SK-N-SH treated with all-trans-retinoic acid at 6 μM for 48 hours (cell line): ENCODE results near the gene CEP43.
A peak's percentile ranks its signal among the peaks of the same experiment; 100 is the strongest.
"Not testable (repeated sequence)": the region's sequence is repeated elsewhere in the genome, so short reads cannot be mapped to it uniquely, and the experiment has no call there.

ENCODE experiments used
- ATAC-seq: fragments of 200-7000 bp; cut with Tn5 transposase; 3 replicates; pipeline ENCODE4 v1.9.1; 2020; ENCODE audit warnings: mild to moderate bottlenecking, moderate library complexity
- ARNTL ChIP-seq: fragments of 450-650 bp; formaldehyde crosslinking; IDR thresholded peaks from 2 replicates; pipeline ENCODE4 v1.5.0; 2020; ENCODE audit warnings: low read depth, mild to moderate bottlenecking, moderate library complexity, borderline replicate concordance
- BACH2 ChIP-seq: fragments of 250-450 bp; sonication (Bioruptor Pico); IDR thresholded peaks from 2 replicates; pipeline ENCODE4 v1.9.0; 2021; ENCODE audit warnings: mild to moderate bottlenecking, borderline replicate concordance
- CSDC2 ChIP-seq: fragments of 250-450 bp; sonication (Bioruptor Pico); IDR thresholded peaks from 2 replicates; pipeline ENCODE4 v1.5.0; 2020; ENCODE audit warnings: mild to moderate bottlenecking, moderate library complexity
- ESRRG ChIP-seq: fragments of 250-450 bp; sonication (Bioruptor Pico); IDR thresholded peaks from 2 replicates; pipeline ENCODE4 v1.6.1; 2021; ENCODE audit warnings: mild to moderate bottlenecking
- GLIS3 ChIP-seq: fragments of 250-450 bp; sonication (Bioruptor Pico); IDR thresholded peaks from 2 replicates; pipeline ENCODE4 v1.5.0; 2020; ENCODE audit warnings: mild to moderate bottlenecking, moderate library complexity
- ISL1 ChIP-seq: fragments of 250-450 bp; sonication (Bioruptor Pico); IDR thresholded peaks from 2 replicates; pipeline ENCODE4 v2.1.2; 2022; ENCODE audit warnings: mild to moderate bottlenecking, moderate library complexity
- OSR1 ChIP-seq: fragments of 250-450 bp; sonication (Bioruptor Pico); IDR thresholded peaks from 2 replicates; pipeline ENCODE4 v1.8.0; 2022; ENCODE audit warnings: moderate library complexity, mild to moderate bottlenecking, inconsistent platforms
- PPARA ChIP-seq: fragments of 250-450 bp; sonication (Bioruptor Pico); IDR thresholded peaks from 2 replicates; pipeline ENCODE4 v1.5.0; 2020; ENCODE audit warnings: mild to moderate bottlenecking, borderline replicate concordance
- RARB ChIP-seq: fragments of 250-450 bp; sonication (Bioruptor Pico); IDR thresholded peaks from 2 replicates; pipeline ENCODE4 v1.8.0; 2021; ENCODE audit warnings: mild to moderate bottlenecking, moderate library complexity
- SNAI2 ChIP-seq: fragments of 250-450 bp; sonication (Bioruptor Pico); IDR thresholded peaks from 2 replicates; pipeline ENCODE4 v1.5.0; 2020; ENCODE audit warnings: mild to moderate bottlenecking, moderate library complexity
- TCF4 ChIP-seq: fragments of 250-450 bp; sonication (Bioruptor Pico); IDR thresholded peaks from 2 replicates; pipeline ENCODE4 v1.8.0; 2021; ENCODE audit warnings: mild to moderate bottlenecking, moderate library complexity, borderline replicate concordance
- ZFP3 ChIP-seq: fragments of 250-450 bp; sonication (Bioruptor Pico); IDR thresholded peaks from 2 replicates; pipeline ENCODE4 v1.5.0; 2020; ENCODE audit warnings: mild to moderate bottlenecking, moderate library complexity
- ZFP30 ChIP-seq: fragments of 450-650 bp; formaldehyde crosslinking; IDR thresholded peaks from 2 replicates; pipeline ENCODE4 v1.5.0; 2022; ENCODE audit warnings: mild to moderate bottlenecking, moderate library complexity
- ZNF565 ChIP-seq: fragments of 450-650 bp; formaldehyde crosslinking; conservative IDR thresholded peaks from 2 replicates; pipeline ENCODE4 v1.5.0; 2020; ENCODE audit warnings: low read depth, mild to moderate bottlenecking, moderate library complexity
- ZNF8 ChIP-seq: fragments of 450-650 bp; formaldehyde crosslinking; IDR thresholded peaks from 2 replicates; pipeline ENCODE4 v1.5.0; 2020; ENCODE audit warnings: mild to moderate bottlenecking, moderate library complexity
- TF ChIP-seq, protein P1 (sequence below): fragments of 250-450 bp; sonication (Bioruptor Pico); IDR thresholded peaks from 2 replicates; pipeline ENCODE4 v1.8.0; 2021; ENCODE audit warnings: low read depth, mild to moderate bottlenecking, moderate library complexity, borderline replicate concordance
- TF ChIP-seq, protein P2 (sequence below): fragments of 250-450 bp; sonication (Bioruptor Pico); IDR thresholded peaks from 2 replicates; pipeline ENCODE4 v1.8.0; 2020; ENCODE audit warnings: mild to moderate bottlenecking, moderate library complexity, borderline replicate concordance
- TF ChIP-seq, protein P3 (sequence below): fragments of 250-450 bp; sonication (Bioruptor Pico); IDR thresholded peaks from 2 replicates; pipeline ENCODE4 v1.5.1; 2021; ENCODE audit warnings: mild to moderate bottlenecking, moderate library complexity
- TF ChIP-seq, protein P4 (sequence below): fragments of 250-450 bp; sonication (Bioruptor Pico); IDR thresholded peaks from 2 replicates; pipeline ENCODE4 v1.5.1; 2020; ENCODE audit warnings: low read depth, mild to moderate bottlenecking, moderate library complexity

Gene CEP43, protein sequence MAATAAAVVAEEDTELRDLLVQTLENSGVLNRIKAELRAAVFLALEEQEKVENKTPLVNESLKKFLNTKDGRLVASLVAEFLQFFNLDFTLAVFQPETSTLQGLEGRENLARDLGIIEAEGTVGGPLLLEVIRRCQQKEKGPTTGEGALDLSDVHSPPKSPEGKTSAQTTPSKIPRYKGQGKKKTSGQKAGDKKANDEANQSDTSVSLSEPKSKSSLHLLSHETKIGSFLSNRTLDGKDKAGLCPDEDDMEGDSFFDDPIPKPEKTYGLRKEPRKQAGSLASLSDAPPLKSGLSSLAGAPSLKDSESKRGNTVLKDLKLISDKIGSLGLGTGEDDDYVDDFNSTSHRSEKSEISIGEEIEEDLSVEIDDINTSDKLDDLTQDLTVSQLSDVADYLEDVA

DNA sequence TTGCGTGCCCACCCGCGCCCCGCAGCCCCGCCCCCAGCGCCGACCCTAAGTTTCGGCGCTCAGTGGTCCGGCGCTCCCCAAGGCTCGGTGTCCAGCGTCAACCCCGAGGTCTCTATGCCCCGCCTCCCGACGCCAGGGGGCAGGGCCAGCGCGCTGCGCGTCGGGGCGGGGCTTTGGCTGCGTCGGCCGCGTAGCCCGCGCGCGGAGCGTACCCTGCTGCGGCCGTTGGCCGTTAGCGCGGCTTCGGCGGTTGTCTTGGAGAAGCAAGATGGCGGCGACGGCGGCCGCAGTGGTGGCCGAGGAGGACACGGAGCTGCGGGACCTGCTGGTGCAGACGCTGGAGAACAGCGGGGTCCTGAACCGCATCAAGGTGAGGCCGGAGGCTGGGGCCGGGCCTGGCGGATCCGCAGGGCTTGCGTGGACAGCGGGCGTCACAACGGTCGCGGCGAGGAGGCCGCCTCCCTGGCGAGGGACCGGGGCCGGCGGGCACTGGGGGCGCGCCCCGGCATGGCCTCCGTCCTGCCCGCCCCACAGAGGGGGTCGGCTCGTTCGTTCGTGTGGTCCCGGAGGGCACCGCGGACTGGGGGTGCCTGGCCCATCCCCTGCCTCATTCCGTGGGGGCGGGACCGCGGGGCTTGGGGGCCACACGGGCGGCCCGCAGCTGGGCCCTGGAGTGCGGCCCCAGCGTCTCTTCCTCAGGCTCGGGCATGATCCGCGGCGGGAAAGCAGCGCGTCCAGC, at the start of gene CEP43:
Gene CEP43 (plus strand): TSS at position 253 of the 739 bp plus-strand sequence. CDS start 16 bp downstream, at position 269.
- ATAC-seq, result peak; percentile 90
- no peak for TF ChIP-seq SNAI2 (CRISPR knock-in tag)
- TF ChIP-seq OSR1 (CRISPR knock-in tag), result no peak
- no peak for TF ChIP-seq ZNF8 (CRISPR knock-in tag)

DNA sequence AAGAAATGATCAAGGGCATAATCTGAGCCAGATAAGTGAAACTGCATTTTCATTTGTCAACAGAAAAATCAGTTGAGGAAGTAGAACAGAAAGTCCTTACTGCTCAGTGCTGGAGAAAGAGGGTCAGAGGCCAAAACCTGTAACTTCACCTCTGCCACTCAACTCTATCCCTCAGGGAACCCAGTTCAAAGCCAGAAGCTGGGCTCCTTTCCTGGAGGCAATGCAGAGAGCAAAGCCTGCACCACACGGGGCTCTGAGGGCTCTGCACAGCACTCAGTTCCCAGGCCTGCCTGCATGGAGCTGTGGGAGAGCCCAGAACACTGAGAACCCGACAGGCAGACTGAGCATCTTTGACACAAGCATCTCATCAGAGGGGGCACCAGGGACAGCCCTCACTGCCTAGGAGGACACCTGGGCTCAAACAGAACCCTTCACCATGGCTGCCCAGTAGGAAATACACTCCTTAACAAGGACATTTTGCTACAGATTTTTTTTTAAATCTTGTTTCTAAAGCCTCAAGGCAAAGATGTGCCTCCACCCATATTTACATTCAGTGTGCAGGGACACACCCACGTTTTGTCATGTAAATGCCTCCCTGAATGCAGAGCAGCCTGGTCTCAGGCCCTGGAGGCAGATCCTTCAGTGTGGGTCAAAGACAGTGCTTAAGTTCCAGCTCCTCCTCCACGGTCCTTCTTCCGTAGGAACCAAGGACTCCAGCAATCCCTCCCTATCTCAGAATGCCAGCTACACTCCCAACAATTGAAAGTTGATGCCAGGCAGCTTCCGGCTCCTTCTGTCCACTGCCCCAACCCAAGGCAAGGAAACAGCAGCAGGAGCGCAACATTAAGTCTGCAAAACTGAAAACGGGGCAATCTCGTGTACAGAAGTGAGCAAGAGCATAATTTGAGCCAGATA, 49.4 kb upstream of the CEP43 start:
- TF ChIP-seq ZFP3 (no peak), ZNF565 (CRISPR knock-in tag) (no peak), RARB (CRISPR knock-in tag) (no peak), PPARA (CRISPR knock-in tag) (no peak), BACH2 (CRISPR knock-in tag) (no peak), CSDC2 (CRISPR knock-in tag) (no peak), GLIS3 (no peak), TCF4 (CRISPR knock-in tag) (no peak), ISL1 (CRISPR knock-in tag) (no peak), ZNF8 (CRISPR knock-in tag) (no peak), ZFP30 (no peak), ARNTL (CRISPR knock-in tag) (no peak)
- TF ChIP-seq, protein P1, sequence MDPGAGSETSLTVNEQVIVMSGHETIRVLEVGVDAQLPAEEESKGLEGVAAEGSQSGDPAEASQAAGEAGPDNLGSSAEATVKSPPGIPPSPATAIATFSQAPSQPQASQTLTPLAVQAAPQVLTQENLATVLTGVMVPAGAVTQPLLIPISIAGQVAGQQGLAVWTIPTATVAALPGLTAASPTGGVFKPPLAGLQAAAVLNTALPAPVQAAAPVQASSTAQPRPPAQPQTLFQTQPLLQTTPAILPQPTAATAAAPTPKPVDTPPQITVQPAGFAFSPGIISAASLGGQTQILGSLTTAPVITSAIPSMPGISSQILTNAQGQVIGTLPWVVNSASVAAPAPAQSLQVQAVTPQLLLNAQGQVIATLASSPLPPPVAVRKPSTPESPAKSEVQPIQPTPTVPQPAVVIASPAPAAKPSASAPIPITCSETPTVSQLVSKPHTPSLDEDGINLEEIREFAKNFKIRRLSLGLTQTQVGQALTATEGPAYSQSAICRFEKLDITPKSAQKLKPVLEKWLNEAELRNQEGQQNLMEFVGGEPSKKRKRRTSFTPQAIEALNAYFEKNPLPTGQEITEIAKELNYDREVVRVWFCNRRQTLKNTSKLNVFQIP, result no peak
- TF ChIP-seq, protein P2, sequence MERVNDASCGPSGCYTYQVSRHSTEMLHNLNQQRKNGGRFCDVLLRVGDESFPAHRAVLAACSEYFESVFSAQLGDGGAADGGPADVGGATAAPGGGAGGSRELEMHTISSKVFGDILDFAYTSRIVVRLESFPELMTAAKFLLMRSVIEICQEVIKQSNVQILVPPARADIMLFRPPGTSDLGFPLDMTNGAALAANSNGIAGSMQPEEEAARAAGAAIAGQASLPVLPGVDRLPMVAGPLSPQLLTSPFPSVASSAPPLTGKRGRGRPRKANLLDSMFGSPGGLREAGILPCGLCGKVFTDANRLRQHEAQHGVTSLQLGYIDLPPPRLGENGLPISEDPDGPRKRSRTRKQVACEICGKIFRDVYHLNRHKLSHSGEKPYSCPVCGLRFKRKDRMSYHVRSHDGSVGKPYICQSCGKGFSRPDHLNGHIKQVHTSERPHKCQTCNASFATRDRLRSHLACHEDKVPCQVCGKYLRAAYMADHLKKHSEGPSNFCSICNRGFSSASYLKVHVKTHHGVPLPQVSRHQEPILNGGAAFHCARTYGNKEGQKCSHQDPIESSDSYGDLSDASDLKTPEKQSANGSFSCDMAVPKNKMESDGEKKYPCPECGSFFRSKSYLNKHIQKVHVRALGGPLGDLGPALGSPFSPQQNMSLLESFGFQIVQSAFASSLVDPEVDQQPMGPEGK, result no peak
- TF ChIP-seq, protein P3, sequence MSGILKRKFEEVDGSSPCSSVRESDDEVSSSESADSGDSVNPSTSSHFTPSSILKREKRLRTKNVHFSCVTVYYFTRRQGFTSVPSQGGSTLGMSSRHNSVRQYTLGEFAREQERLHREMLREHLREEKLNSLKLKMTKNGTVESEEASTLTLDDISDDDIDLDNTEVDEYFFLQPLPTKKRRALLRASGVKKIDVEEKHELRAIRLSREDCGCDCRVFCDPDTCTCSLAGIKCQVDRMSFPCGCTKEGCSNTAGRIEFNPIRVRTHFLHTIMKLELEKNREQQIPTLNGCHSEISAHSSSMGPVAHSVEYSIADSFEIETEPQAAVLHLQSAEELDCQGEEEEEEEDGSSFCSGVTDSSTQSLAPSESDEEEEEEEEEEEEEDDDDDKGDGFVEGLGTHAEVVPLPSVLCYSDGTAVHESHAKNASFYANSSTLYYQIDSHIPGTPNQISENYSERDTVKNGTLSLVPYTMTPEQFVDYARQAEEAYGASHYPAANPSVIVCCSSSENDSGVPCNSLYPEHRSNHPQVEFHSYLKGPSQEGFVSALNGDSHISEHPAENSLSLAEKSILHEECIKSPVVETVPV (CRISPR knock-in tag), result no peak
- no peak for ATAC-seq

DNA sequence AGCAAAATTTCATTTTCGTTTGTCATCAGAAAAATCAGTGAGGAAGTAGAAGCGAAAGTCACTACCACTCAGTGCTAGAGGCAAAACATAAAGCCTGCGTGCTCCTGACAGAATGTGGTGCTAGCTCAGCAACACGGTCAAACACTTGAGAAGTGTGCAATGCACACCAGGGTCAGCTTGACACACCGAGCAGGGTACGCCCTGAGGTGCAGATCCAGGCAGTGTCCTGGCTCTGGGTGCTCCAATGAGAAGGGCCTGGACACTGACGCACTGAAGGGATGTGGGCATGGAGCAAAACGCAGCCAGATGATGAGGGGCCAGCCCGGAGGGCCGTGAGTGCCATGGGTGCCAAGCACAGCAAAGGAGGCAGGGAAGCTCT, 48.8 kb upstream of the CEP43 start:
- TF ChIP-seq CSDC2 (CRISPR knock-in tag), result no peak
- TF ChIP-seq, protein P4, sequence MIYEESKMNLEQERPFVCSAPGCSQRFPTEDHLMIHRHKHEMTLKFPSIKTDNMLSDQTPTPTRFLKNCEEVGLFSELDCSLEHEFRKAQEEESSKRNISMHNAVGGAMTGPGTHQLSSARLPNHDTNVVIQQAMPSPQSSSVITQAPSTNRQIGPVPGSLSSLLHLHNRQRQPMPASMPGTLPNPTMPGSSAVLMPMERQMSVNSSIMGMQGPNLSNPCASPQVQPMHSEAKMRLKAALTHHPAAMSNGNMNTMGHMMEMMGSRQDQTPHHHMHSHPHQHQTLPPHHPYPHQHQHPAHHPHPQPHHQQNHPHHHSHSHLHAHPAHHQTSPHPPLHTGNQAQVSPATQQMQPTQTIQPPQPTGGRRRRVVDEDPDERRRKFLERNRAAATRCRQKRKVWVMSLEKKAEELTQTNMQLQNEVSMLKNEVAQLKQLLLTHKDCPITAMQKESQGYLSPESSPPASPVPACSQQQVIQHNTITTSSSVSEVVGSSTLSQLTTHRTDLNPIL (CRISPR knock-in tag), result no peak
- TF ChIP-seq ESRRG (CRISPR knock-in tag), result no peak
- TF ChIP-seq PPARA (CRISPR knock-in tag), result no peak
- no peak for ATAC-seq

DNA sequence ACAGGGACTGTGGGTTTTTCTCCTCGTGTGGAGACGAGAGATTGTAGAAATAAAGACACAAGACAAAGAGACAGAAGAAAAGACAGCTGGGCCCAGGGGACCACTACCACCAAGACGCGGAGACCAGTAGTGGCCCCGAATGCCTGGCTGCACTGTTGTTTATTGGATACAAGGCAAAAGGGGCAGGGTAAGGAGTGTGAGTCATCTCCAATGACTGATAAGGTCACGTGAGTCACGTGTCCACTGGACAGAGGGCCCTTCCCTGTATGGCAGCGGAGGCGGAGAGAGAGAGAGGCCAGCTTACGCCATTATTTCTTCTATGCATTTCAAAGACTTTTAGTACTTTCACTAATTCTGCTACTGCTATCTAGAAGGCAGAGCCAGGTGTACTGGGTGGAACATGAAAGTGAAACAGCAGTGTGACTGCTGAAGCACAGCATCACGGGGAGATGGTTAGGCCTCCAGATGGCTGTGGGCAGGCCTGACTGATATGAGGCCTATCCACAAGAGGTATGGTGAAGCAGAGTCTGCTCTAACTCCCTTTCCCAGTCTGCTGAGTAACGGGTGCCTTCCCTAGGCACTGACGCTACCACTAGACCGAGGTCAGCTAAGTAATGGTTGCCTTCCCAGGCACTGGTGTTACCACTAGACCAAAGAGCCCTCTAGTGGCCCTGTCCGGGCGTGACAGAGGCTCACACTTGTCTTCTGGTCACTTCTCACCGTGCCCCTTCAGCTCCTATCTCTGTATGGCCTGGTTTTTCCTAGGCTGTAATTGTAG, 48.1 kb upstream of the CEP43 start:
- not testable (repeated sequence) for ATAC-seq
